ENCODE data around the gene TP53I11.

TP53I11 gene

DNA sequence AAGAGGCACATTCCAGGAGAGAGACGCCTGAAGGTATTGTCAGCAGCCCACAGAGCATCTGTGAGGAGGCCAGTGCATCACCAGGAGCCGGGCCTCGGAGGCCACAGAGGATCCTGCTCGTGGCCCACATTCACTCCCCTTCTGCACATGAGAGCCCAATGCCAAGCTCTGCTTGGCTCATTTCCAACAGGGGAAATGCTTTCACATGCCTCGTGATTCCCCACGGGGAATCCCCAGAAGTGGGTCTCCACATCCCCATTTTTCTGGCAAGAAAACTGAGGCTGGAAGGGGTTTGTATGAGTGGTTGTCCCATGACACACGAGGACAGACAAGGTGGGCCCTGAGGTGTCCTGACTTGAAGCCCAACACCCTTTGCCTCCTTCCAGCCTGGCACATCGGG, 34.4 kb downstream of the TP53I11 start:
- no peak for DNase-seq (ENCODE audit: low read depth in 1 of 2, low spot score in 1 of 2)

DNA sequence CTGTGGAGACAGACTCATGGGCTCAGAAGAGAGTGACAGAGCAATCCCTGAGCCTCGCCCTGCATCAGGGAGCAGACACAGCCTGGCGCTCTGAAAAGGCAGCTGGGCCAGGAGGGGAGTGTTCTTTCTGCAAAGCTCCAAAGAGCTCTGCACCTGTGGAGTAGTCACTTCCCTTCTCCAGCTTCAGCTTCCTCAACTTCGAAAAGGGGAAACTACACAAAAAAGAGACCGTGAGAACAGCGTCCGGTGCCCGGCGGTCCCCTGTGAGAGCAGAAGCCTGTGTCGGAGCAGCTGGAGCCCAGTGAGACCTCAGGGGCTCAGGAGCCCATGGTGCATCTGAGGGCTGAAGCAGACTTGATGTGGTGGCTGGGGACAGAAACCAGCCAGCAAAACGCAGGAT, 35.1 kb downstream of the TP53I11 start:
- no peak for DNase-seq (ENCODE audit: low read depth in 1 of 2, low spot score in 1 of 2)

DNA sequence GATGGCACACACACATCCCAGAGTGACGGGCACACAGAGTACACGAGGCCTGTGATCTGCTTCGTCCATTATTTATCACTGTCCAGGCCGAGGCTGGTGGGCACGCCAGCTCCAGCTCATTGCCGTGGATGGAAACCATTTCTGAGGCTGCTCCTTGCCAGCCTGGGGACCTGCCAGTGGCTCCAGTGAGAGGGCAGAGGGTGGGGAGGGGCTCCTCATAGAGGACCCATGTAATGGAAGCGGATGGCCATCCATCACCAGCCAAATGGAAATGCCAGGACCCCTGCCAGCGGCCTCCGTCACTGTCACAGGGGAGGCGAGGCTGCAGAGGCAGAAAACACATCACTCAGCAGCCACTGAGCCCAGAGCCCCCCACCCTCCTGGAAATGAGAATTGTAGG, 35.7 kb downstream of the TP53I11 start:
- no peak for DNase-seq (ENCODE audit: low read depth in 1 of 2, low spot score in 1 of 2)

DNA sequence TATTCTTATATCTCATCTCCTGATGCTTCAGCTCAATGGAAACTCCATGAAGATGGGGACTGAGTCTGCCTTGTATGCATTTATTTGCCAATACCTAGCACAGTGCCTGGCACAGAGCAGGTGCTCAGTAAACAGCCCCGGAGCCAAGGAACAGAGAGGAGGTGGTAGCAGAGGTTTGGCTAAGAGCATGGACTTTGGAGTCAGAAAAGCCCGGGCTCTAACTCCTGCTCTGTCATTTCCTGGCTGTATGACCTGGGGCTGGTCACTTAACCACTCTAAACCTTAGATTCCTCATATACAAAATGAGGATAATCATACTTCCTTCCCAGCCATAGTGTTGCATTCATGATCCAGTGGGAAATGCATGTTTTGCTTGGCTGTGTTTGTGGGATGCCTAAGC, 36.6 kb downstream of the TP53I11 start:
- no peak for DNase-seq (ENCODE audit: low read depth in 1 of 2, low spot score in 1 of 2)

DNA sequence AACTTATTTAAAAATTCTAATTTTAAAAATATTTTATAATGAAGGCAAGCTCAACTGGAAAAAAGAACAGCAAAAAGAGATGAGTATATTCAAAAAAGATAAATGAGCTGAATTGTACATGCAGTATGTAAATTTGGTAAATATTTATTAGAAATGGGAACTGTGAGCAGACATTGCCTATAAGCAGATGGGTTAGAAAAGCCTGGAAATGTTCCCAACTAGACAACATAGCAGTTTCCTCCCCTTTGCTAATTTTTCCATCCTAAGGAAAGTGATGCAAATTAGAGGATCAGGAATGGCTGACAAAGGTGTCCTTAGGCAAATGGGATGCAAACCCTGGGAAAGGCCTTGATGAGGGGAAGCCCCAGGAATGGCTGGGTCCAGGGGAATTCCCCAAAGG, 37.2 kb downstream of the TP53I11 start:
- no peak for DNase-seq (ENCODE audit: low read depth in 1 of 2, low spot score in 1 of 2)

DNA sequence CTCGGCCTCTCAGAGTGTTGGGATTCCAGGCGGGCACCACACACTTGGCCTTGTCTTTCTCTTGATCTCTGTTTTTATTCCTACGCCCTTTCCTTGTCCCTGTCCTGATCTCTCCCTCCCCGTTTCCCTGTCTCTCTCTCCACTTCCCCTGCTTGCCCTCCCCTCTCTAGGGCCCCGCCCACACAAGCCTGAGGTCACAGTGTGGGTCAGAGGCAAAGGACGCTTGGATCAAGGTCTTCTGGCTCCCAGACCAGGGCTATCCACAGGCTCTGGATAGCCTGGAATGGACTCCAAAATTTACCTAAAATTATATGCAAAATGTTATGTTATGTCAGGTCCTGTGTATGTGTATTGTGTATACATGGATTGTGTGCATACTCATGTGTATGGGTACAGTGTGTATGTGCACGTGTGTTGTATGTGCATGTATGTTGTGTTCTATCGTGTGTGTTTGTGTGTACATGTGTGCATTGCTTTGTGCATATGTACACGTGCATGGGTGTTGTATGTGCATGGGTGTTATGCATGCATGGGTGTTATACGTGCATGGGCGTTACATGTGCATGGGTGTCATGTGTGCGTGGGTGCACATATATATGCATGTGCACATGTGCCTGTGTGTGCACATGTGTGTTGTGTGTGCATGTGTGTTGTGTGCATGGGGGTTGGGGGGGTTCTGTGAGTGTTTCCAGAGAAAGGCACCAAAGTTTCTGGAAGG, 38.3 kb downstream of the TP53I11 start:
- DNase-seq (ENCODE audit: low read depth in 1 of 2, low spot score in 1 of 2) = no peak

DNA sequence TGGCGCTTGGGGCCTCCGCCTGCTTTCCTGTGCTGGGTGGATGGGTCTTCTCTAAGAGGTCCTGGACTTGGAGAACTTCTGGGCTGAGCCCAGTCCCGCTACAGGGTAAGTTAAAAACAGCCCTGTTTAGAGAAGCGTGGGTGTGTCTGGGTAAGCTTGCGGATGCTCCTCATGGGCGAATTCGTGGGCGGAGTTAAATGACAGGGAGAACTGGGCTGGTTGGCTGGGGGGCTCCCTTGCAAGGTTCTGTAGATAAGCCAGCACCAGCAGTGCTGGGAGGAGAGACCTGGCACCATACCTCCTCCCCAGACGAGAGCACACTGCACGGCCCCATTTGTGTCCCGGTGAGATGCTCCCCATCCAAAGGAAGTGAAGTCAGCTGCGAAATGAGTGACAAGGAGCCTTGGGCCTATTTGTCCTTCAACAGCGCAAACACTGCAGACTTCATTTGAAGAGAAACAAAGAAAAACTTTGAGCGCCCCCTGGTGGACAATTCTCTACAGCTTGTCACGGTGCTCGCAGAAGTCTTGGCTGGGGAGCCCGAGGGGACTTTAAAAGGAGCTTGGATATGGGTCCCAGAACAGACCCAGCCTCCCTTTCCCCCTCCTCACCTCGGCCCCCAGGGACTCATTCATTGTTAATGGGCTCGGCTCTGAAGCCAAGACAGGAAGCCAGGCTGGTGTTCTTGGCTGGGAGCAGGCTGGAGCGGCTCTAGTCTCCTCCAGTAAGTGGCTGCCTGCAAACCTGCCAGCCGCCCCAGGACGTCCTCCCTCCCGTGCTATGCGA, 39.5 kb downstream of the TP53I11 start:
- peak; percentile 76 to 87 for DNase-seq (ENCODE audit: low read depth in 1 of 2, low spot score in 1 of 2)

DNA sequence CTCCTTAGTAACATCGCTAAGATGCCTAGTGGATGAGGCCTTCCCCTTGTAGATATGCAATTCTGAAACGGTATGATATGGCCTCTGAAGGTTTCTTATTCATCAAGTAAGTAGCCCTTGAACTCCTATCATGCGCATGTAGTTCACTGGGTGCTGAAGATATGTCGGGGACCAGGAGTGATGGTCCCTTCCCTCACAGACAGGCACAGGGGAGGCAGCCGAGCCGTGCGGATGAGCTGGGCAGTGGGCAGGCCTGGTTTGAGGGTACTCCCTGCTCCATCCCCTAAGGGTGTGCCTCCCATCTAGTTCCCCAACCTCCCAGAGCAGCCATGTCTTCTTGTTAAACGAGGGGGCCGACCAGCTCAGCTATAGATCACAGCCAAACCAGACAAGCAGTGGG, 40.1 kb downstream of the TP53I11 start:
- DNase-seq (ENCODE audit: low read depth in 1 of 2, low spot score in 1 of 2) = no peak

DNA sequence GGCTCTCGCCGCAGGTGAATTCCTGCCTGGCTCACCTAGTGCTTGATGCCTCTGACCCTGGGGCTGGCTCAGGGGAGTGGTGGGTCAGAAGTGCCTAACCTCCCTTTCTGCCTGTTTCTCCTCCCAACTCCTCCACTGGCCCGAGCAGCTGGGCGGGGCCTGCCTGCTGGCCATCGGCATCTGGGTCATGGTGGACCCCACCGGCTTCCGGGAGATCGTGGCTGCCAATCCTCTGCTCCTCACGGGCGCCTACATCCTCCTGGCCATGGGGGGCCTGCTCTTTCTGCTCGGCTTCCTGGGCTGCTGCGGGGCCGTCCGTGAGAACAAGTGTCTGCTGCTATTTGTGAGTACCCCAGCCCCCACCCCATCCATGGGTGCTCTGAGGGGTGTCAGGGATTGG, 41.1 kb downstream of the TP53I11 start:
- DNase-seq (ENCODE audit: low read depth in 1 of 2, low spot score in 1 of 2) = no peak

DNA sequence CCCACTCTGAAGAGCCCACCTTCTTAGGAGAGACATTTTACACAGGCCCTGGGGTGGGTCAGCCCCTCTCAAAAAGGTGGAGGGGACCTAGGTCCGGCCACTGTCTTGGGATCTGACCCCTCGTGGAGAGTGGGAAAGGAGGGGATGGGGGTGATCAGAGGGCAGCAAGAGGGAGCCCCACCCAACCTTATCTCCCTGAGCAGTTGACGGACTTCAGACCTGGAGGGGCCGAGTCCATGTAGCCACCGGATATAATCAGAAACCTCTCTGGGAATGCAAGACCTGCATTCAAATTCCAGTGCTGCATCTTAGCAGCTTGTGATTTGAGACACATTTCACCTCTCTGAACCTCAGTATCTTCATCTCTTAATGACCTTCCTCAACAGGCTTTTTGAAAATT, 44.0 kb downstream of the TP53I11 start:
- no peak for DNase-seq (ENCODE audit: low read depth in 1 of 2, low spot score in 1 of 2)

DNA sequence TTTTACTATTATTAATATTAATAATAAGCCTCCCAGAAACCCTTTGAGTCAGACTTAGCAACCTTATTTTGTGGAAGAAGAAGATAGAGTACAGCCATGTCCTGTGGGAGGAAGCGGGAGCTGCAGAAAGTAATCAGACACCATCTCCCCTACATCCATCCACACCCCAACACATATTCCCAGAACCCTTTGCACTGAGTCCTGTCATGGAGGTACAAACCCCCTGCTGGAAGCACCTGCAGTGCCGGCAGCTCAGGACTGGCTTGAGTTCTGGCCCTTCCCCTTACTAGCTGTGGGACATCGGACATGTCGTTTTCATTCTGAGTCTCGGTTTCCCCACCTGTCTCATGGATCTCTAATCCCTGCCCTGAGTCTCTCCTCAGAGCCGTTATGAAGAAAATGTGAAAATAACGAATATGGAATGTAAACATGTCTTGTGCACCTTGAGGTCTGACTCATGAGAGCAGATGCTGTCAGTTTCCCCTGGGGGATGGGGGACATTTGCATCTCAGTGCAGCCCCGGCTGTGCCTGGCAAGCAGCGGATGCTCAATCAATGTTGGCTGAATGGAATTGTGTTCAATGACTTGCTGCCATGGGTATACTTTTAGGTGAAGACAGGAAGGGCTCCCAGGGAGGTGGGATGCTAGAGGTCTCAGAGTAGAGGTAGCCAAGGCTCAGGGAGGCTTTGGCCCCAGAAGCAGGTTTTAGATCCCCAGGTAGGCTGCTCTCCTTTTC, 45.4 kb downstream of the TP53I11 start:
- no peak for DNase-seq (ENCODE audit: low read depth in 1 of 2, low spot score in 1 of 2)

DNA sequence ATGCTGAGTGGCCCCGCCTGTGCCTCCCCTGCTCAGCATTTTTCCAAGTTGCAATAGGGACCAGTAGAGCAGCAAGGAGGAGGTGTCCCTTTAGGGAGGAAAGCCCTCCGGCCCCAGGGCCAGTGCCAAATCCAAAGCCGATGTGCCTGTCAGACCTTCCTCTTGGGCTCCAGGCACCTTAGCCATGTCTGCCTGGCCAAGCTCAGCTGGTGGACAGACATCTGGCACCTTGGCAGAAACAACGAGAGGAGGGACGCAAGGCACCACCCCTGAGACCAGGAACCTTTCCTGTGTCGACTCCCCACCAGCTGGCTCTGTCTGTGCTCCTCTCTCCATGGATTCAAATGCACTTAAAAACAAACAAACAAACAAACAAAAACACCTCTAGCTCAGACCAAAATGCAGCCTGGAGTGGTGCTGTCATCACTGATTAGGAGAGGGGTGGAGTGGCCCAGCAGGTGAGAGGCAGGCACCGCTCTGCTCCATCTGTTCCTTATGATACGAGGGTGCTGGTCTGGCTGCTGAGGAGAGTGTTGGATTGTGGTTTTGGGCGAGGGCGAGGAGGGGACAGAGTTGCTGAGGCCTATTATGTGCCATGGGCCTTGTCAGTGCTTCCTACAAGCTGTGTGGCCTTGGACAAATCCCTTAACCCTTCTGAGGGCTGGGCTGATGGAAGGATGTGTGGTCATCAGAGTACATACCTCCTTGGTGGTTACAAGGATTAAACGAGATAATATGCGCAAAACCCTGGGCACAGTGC, 46.2 kb downstream of the TP53I11 start:
- no peak for DNase-seq (ENCODE audit: low read depth in 1 of 2, low spot score in 1 of 2)

DNA sequence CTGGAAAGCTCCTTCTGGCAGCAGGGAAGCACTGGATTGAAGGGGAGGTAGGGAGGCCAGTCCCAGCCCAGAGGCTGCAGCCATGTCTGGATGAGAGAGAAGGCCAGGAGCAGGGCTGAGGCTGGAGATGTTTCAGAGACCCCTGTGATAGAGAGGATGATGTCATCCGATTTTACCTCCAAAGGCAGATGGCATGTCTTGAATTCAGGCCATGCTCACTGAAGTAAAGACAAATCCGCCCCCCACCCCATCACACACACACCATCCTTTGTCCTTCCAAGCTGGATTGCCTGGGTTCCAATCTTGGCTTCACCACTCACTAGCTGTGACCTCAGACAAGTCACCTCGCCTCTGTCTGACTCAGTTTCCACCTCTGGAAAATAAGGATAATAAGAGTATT, 47.2 kb downstream of the TP53I11 start:
- DNase-seq (ENCODE audit: low read depth in 1 of 2, low spot score in 1 of 2) = no peak

DNA sequence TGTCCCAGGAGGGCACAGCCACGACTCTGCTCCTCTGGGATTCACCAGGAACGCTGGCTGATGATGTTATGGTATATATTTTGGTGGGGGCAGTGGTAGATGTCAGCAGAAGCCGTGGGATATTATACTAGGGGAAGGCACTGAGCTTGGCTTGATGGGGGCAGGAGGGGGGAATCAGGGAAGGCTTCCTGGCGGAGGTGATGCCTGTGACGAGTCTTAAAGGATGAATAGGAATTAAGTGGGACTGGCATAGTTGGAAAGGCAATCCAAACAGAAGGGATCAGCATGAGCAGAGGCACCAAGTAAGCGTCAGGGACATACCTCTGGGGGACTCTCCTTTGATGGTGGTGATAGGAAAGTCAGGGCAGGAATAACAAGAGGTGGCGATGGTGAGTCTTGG, 47.6 kb downstream of the TP53I11 start:
- no peak for DNase-seq (ENCODE audit: low read depth in 1 of 2, low spot score in 1 of 2)

DNA sequence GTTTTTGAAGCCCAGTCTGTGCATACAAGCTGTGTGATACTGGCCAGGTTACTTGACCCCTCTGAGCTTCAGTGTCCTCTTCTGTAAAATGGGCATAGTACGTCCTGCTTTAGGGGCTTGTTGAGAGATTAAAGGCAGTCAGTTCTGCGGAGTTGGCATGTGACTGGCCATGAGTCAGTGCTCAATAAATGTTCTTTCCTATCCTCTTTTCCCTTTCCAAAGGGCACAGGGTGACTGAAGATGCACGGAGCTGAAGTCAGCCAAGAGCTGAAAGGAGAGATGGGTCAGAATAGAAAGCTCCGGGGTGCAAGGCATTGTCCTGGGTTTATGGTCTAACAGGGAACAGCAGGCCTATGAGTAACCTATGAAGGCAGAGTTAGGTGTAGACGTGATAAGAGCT, 48.9 kb downstream of the TP53I11 start:
- no peak for DNase-seq (ENCODE audit: low read depth in 1 of 2, low spot score in 1 of 2)

DNA sequence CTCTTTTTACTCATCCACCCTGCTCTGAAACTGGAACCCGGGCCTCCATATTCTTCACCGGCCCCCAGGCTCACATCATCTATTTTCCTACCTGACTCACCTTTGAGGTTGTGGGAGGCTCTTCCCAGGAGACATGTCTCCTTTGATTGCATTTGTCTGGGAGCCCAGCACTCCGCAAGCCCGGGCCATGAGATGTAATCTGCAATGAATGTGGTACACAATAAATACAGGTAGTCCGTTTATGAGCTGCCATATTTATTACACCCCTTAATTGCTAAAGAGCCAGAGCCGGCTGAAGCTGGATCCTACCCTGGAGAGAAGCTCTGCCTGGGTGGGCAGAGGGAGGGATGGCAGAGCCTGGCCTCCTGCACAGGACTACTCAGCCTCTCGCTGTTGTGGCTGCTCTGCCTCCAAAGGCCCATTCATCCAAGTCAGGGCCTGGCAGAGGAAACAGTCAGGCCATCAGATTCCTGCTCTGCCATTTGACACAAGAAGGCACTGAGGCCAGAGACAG, 49.5 kb downstream of the TP53I11 start:
- DNase-seq (ENCODE audit: low read depth in 1 of 2, low spot score in 1 of 2) = no peak

DNA sequence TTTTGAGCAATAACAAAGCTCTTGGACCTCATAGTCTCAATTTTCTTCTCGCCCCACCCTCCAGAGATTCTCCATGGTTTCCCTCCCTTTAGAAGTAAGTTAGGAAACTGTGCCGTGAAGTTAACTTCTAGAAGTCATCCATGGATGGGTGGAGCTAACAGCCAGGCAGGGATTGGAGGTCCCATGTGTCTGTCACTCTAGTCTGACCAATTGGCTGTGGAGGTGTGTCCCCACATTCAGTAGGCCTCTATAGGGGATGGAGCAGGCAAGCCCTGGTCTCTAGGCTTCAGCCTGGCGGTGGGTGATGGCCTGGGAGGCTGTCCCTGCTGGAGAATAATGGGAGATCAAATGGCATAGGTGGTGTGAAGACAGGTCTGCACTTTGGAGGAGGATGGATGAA, 50.7 kb downstream of the TP53I11 start:
- DNase-seq (ENCODE audit: low read depth in 1 of 2, low spot score in 1 of 2) = peak in 1 of 2 donors; percentile 20

DNA sequence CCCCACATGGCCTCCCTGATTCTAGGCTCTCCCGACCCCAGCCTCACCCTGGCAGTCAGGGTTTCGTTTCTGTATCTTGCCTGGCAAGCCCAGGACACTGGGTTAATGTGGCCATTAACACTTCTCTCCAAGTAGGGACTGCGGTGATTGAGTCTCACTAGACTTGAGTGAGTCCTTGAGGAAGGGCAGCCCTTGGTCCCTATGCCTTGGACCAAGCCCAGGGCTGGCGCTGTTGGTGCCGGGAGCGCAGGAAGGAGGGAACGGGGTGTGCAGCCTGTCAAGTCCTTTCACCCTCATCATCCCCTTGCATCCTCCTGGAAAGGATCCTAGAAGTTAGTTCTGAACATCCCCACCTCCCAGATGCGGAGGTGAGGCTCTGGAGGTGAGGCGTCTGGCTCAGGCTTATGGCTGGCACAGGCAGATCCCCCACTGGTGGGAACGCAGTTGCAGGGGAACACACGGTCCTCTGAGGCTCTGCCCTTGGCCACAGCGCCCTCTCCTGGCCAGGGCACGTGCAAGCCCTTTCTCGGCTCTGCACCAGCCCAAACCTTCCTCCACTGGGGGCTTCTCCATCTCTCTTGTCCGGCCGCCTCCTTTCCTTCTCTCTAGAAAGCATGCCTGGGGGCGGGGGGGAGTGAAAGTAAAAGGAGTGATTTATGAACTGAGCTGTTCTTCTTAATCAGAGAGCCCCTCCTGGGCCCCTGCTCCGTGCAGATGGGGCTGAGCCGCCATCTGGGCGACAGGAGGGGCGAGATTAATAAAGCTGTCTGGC, 56.7 kb downstream of the TP53I11 start:
- DNase-seq (ENCODE audit: low read depth in 1 of 2, low spot score in 1 of 2) = peak; percentile 39 to 54

DNA sequence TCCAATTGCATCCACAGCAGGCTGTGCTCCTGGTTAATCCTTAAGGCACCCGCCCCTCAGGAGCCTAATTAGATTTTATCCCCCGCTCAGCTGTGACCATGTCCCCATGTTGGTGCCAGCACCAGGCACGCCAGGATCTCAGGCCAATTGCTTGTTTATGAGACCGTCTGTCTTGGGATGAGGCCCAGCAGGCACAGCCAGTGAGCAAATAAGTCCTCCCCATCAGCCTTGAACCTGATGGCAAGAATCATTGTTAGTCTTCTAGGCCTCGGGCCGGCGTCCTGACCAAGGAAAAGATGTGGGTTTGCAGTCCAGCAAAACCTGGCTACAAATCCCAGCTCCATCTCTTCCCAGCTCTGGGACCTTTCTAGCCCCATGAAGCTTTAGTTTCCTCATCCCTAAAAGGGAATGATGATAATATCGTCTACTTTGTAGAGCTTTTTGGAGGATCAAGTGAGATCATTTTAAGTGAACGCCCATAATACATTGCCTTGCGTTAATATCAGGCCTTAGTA, 57.3 kb downstream of the TP53I11 start:
- DNase-seq (ENCODE audit: low read depth in 1 of 2, low spot score in 1 of 2) = no peak

DNA sequence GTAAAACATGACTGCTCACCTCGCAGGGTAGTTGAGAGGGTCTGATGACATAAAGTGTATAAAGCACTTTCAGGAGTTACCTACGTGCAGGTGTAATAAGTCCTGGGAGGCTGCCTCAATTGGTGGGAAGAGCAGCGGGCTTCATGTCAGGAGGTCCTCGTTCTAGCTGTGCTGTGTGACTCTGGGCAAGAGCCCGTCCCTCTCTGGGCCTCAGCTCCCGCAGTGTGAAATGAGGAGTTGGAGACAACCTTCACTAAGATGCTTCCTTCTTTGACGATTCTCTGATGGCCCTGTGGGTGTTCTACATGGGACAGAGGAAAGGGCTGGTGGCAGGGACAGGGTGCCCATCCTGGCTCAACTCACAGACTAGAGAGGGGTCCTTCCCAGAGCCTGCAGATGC, 57.8 kb downstream of the TP53I11 start:
- no peak for DNase-seq (ENCODE audit: low read depth in 1 of 2, low spot score in 1 of 2)

Data from activated CD4-positive, alpha-beta T cell treated with anti-CD3 and anti-CD28 coated beads, Interleukin-2, amount 50 U/mL, for 24 hours (primary cell).